ENCODE results near the gene LDLRAD3.
"Not testable (repeated sequence)": the region's sequence is repeated elsewhere in the genome, so short reads cannot be mapped to it uniquely, and the experiment has no call there.

The LDLRAD3 gene

GRCh38 chr11:35998634-35999033, 54.8 kb downstream of the LDLRAD3 start:
- no peak for DNase-seq

GRCh38 chr11:36000616-36001190, 56.8 kb downstream of the LDLRAD3 start:
- no peak for DNase-seq

GRCh38 chr11:36002196-36002595, 58.3 kb downstream of the LDLRAD3 start:
- DNase-seq = no peak

- no peak for DNase-seq
These were observed 58.9 kb downstream of the LDLRAD3 start for GRCh38 chr11:36002796-36003195.

GRCh38 chr11:36006556-36006955, 62.7 kb downstream of the LDLRAD3 start:
- DNase-seq = no peak

- DNase-seq = no peak
These were observed 63.3 kb downstream of the LDLRAD3 start for GRCh38 chr11:36007127-36007655.

- DNase-seq = no peak
These were observed 64.7 kb downstream of the LDLRAD3 start for GRCh38 chr11:36008584-36008983.

- DNase-seq = no peak
These were observed 65.6 kb downstream of the LDLRAD3 start for GRCh38 chr11:36009473-36009872.

GRCh38 chr11:36010010-36010740, 66.3 kb downstream of the LDLRAD3 start:
- no peak for DNase-seq

- DNase-seq = no peak
These were observed 67.7 kb downstream of the LDLRAD3 start for GRCh38 chr11:36011574-36011973.

GRCh38 chr11:36012455-36012854, 68.6 kb downstream of the LDLRAD3 start:
- no peak for DNase-seq

- no peak for DNase-seq
These were observed 69.1 kb downstream of the LDLRAD3 start for GRCh38 chr11:36012979-36013378.

- DNase-seq = not testable (repeated sequence)
These were observed 69.6 kb downstream of the LDLRAD3 start for GRCh38 chr11:36013446-36013845.

GRCh38 chr11:36013950-36014897, 70.4 kb downstream of the LDLRAD3 start:
- no peak for DNase-seq

- no peak for DNase-seq
These were observed 71.2 kb downstream of the LDLRAD3 start for GRCh38 chr11:36014898-36015665.

- DNase-seq = no peak
These were observed 71.9 kb downstream of the LDLRAD3 start for GRCh38 chr11:36015799-36016198.

GRCh38 chr11:36016263-36016662, 72.4 kb downstream of the LDLRAD3 start:
- no peak for DNase-seq

- no peak for DNase-seq
These were observed 72.8 kb downstream of the LDLRAD3 start for GRCh38 chr11:36016709-36017108.

GRCh38 chr11:36019005-36019596, 75.2 kb downstream of the LDLRAD3 start:
- DNase-seq = no peak

GRCh38 chr11:36019722-36020121, 75.9 kb downstream of the LDLRAD3 start:
- DNase-seq = no peak

- no peak for DNase-seq
These were observed 79.0 kb downstream of the LDLRAD3 start for GRCh38 chr11:36022882-36023281.

GRCh38 chr11:36023922-36024321, 80.1 kb downstream of the LDLRAD3 start:
- no peak for DNase-seq

All from activated CD4-positive, alpha-beta T cell treated with anti-CD3 and anti-CD28 coated beads for 1 hour (primary cell).